Stimulated activated naive CD8-positive, alpha-beta T cell treated with anti-CD3 and anti-CD28 coated beads, Interleukin-15, amount 100 ng/mL, for 72 hours (primary cell): Measurements from ENCODE around the gene CRADD.
A peak's percentile ranks its signal among the peaks of the same experiment; 100 is the strongest.
"Not testable (repeated sequence)": the region's sequence is repeated elsewhere in the genome, so short reads cannot be mapped to it uniquely, and the experiment has no call there.

Source experiments
- ATAC-seq: fragments of 150-1000 bp; cut with Tn5 transposase; 2 replicates; pipeline ENCODE4 v1.10.0; 2021; ENCODE audit warnings: mild to moderate bottlenecking, moderate library complexity
- DNase-seq, 2 donors: peaks; one replicate each; pipeline ENCODE4 v3.0.0; 2021 to 2022
- H3K27ac Mint-ChIP-seq, 2 donors: one replicate each; pipeline ENCODE4 v1.8.0; 2022; ENCODE audit warnings: mild to moderate bottlenecking in 2 of 2, mixed read lengths in 2 of 2, moderate library complexity in 2 of 2
- H3K27me3 Mint-ChIP-seq: one replicate; pipeline ENCODE4 v1.8.0; 2022; ENCODE audit warnings: mixed read lengths
- H3K4me1 Mint-ChIP-seq: one replicate; pipeline ENCODE4 v1.8.0; 2022; ENCODE audit warnings: mild to moderate bottlenecking, mixed read lengths
- H3K4me3 Mint-ChIP-seq, 2 donors: one replicate each; pipeline ENCODE4 v1.8.0; 2022; ENCODE audit warnings: mild to moderate bottlenecking in 2 of 2, mixed read lengths in 2 of 2, moderate library complexity in 1 of 2
- H3K9me3 Mint-ChIP-seq, 2 donors: one replicate each; pipeline ENCODE4 v1.8.0; 2022; ENCODE audit warnings: mixed read lengths in 2 of 2

CRADD gene

GRCh38 chr12:93870020-93870795, 193.0 kb downstream of the CRADD start:
- no peak for DNase-seq
- Mint-ChIP-seq H3K4me1 (no peaks in the 10 kb centered on the region), H3K4me3 (no peak overlapping the region), H3K9me3 (peaks cover 57 to 72% of the 10 kb centered on the region in 2 donors), H3K27me3 (no peaks in the 10 kb centered on the region), H3K27ac (no peak overlapping the region)
- no peak for ATAC-seq

- H3K27ac Mint-ChIP-seq, ATAC-seq, DNase-seq, H3K4me3 Mint-ChIP-seq, H3K27me3 Mint-ChIP-seq, H3K4me1 Mint-ChIP-seq: not testable (repeated sequence)
- H3K9me3 Mint-ChIP-seq: peaks cover 63 to 79% of the 10 kb centered on the region in 2 donors
Observed at GRCh38 chr12:93871566-93871965, 194.4 kb downstream of the CRADD start.

GRCh38 chr12:93873561-93873960, 196.4 kb downstream of the CRADD start:
- no peak for DNase-seq
- H3K9me3 Mint-ChIP-seq: peaks cover 52 to 71% of the 10 kb centered on the region in 2 donors
- H3K4me3 Mint-ChIP-seq: no peak overlapping the region
- H3K27me3 Mint-ChIP-seq: no peaks in the 10 kb centered on the region
- H3K4me1 Mint-ChIP-seq: no peaks in the 10 kb centered on the region
- no peak overlapping the region for H3K27ac Mint-ChIP-seq
- no peak for ATAC-seq

GRCh38 chr12:93875157-93875556, 198.0 kb downstream of the CRADD start:
- Mint-ChIP-seq H3K27me3 (no peaks in the 10 kb centered on the region), H3K4me3 (no peak overlapping the region), H3K4me1 (peaks cover 2% of the 10 kb centered on the region)

GRCh38 chr12:93876360-93876759, 199.2 kb downstream of the CRADD start:
- H3K9me3 Mint-ChIP-seq: peaks cover 42 to 64% of the 10 kb centered on the region in 2 donors

More at GRCh38 chr12:93875157-93875556, 198.0 kb downstream of the CRADD start:
- H3K27ac Mint-ChIP-seq: no peak overlapping the region
- DNase-seq: no peak
- no peak for ATAC-seq
- peaks cover 44 to 67% of the 10 kb centered on the region in 2 donors for H3K9me3 Mint-ChIP-seq

GRCh38 chr12:93877446-93877845, 200.3 kb downstream of the CRADD start:
- peaks cover 33 to 55% of the 10 kb centered on the region in 2 donors for H3K9me3 Mint-ChIP-seq
- H3K4me3 Mint-ChIP-seq: no peak overlapping the region
- no peaks in the 10 kb centered on the region for H3K27me3 Mint-ChIP-seq
- no peak overlapping the region for H3K27ac Mint-ChIP-seq
- ATAC-seq (no peak), DNase-seq (no peak)
- peaks cover 11% of the 10 kb centered on the region for H3K4me1 Mint-ChIP-seq

More at GRCh38 chr12:93876360-93876759, 199.2 kb downstream of the CRADD start:
- no peak overlapping the region for H3K4me3 Mint-ChIP-seq
- DNase-seq (no peak), ATAC-seq (no peak)
- no peaks in the 10 kb centered on the region for H3K27me3 Mint-ChIP-seq
- H3K4me1 Mint-ChIP-seq: peaks cover 11% of the 10 kb centered on the region
- H3K27ac Mint-ChIP-seq: peak overlapping the region in 1 of 2 donors; percentile 24

- H3K27ac Mint-ChIP-seq: no peak overlapping the region
- H3K27me3 Mint-ChIP-seq: no peaks in the 10 kb centered on the region
- ATAC-seq: no peak
- H3K4me1 Mint-ChIP-seq: peaks cover 11% of the 10 kb centered on the region
- H3K4me3 Mint-ChIP-seq: no peak overlapping the region
- H3K9me3 Mint-ChIP-seq: peaks cover 24 to 34% of the 10 kb centered on the region in 2 donors
- no peak for DNase-seq
Observed at GRCh38 chr12:93879476-93880421, 202.6 kb downstream of the CRADD start.

GRCh38 chr12:93880853-93881522, 203.8 kb downstream of the CRADD start:
- no peak for DNase-seq
- Mint-ChIP-seq H3K9me3 (peaks cover 14 to 22% of the 10 kb centered on the region in 2 donors), H3K27ac (no peak overlapping the region), H3K4me3 (no peak overlapping the region), H3K4me1 (peaks cover 11% of the 10 kb centered on the region), H3K27me3 (no peaks in the 10 kb centered on the region)
- ATAC-seq: no peak

- H3K27ac Mint-ChIP-seq: peak overlapping the region in 1 of 2 donors; percentile 54
- H3K27me3 Mint-ChIP-seq: no peaks in the 10 kb centered on the region
- DNase-seq: no peak
Observed at GRCh38 chr12:93882763-93883162, 205.6 kb downstream of the CRADD start.

GRCh38 chr12:93883436-93884154, 206.4 kb downstream of the CRADD start:
- Mint-ChIP-seq H3K4me1 (peaks cover 11% of the 10 kb centered on the region), H3K27ac (peak overlapping the region in 1 of 2 donors; percentile 72), H3K4me3 (no peak overlapping the region), H3K9me3 (peaks cover 4 to 8% of the 10 kb centered on the region in 2 donors), H3K27me3 (no peaks in the 10 kb centered on the region)
- DNase-seq: no peak
- no peak for ATAC-seq

More at GRCh38 chr12:93882763-93883162, 205.6 kb downstream of the CRADD start:
- H3K9me3 Mint-ChIP-seq: peaks cover 4 to 8% of the 10 kb centered on the region in 2 donors
- peaks cover 11% of the 10 kb centered on the region for H3K4me1 Mint-ChIP-seq
- no peak for ATAC-seq
- H3K4me3 Mint-ChIP-seq: no peak overlapping the region

- ATAC-seq (no peak), DNase-seq (no peak)
- peaks cover 11% of the 10 kb centered on the region for H3K4me1 Mint-ChIP-seq
- no peaks in the 10 kb centered on the region for H3K9me3 Mint-ChIP-seq
- H3K27me3 Mint-ChIP-seq: no peaks in the 10 kb centered on the region
- no peak overlapping the region for H3K4me3 Mint-ChIP-seq
- no peak overlapping the region for H3K27ac Mint-ChIP-seq
Observed at GRCh38 chr12:93884794-93885460, 207.8 kb downstream of the CRADD start.

GRCh38 chr12:93885973-93886532, 208.9 kb downstream of the CRADD start:
- not testable (repeated sequence) for ATAC-seq

GRCh38 chr12:93886533-93887511, 209.6 kb downstream of the CRADD start:
- DNase-seq: no peak
- Mint-ChIP-seq H3K27ac (peak overlapping the region in 1 of 2 donors; percentile 37), H3K4me1 (no peaks in the 10 kb centered on the region), H3K27me3 (no peaks in the 10 kb centered on the region), H3K9me3 (no peaks in the 10 kb centered on the region), H3K4me3 (no peak overlapping the region)
- no peak for ATAC-seq

More at GRCh38 chr12:93885973-93886532, 208.9 kb downstream of the CRADD start:
- not testable (repeated sequence) for H3K27me3 Mint-ChIP-seq, H3K4me3 Mint-ChIP-seq, DNase-seq, H3K9me3 Mint-ChIP-seq, H3K4me1 Mint-ChIP-seq
- peak overlapping the region in 1 of 2 donors; percentile 37 for H3K27ac Mint-ChIP-seq
